Mesendoderm (in vitro differentiated cells): ENCODE data around the gene FGD5.

Experiments used
- DNase-seq: peaks from one replicate; pipeline ENCODE4 v3.0.0; 2013
- H2AK5ac ChIP-seq: 2 replicates; pipeline ENCODE4 v1.6.1; 2013; ENCODE audit warnings: low read length, inconsistent platforms
- H2BK120ac ChIP-seq: 2 replicates; pipeline ENCODE4 v1.6.1; 2013; ENCODE audit warnings: low read depth, mild to moderate bottlenecking, low read length, moderate library complexity, mixed read lengths
- H2BK15ac ChIP-seq: replicated peaks from 2 replicates; pipeline ENCODE4 v1.6.1; 2013; ENCODE audit warnings: low read depth, mild to moderate bottlenecking, moderate library complexity
- H2BK5ac ChIP-seq: 2 replicates; pipeline ENCODE4 v1.6.1; 2013; ENCODE audit warnings: low read length, inconsistent platforms
- H3K18ac ChIP-seq: 2 replicates; pipeline ENCODE4 v1.6.1; 2013; ENCODE audit warnings: mild to moderate bottlenecking, low read length, mixed read lengths
- H3K23ac ChIP-seq: one replicate; pipeline ENCODE4 v1.6.1; 2013; ENCODE audit warnings: low read length
- H3K27ac ChIP-seq: 2 replicates; pipeline ENCODE4 v1.5.1; 2013; ENCODE audit warnings: low read depth, mild to moderate bottlenecking, inconsistent platforms, low read length, moderate library complexity
- H3K27me3 ChIP-seq: 2 replicates; pipeline ENCODE4 v1.6.1; 2013; ENCODE audit warnings: low read length, control low read depth, mild to moderate bottlenecking, inconsistent platforms; ENCODE audit not compliant: insufficient read depth, poor library complexity
- H3K36me3 ChIP-seq: 2 replicates; pipeline ENCODE4 v1.6.1; 2013; ENCODE audit warnings: low read length, inconsistent platforms; ENCODE audit not compliant: control insufficient read depth, insufficient read depth
- H3K4ac ChIP-seq: one replicate; pipeline ENCODE4 v1.6.1; 2013; ENCODE audit warnings: low read depth, mild to moderate bottlenecking, low read length, moderate library complexity
- H3K4me1 ChIP-seq: 2 replicates; pipeline ENCODE4 v1.6.1; 2013; ENCODE audit warnings: low read depth, low read length, inconsistent platforms; ENCODE audit not compliant: control insufficient read depth
- H3K4me2 ChIP-seq: 2 replicates; pipeline ENCODE4 v1.6.1; 2013; ENCODE audit warnings: low read length
- H3K4me3 ChIP-seq: 2 replicates; pipeline ENCODE4 v1.5.1; 2013; ENCODE audit warnings: mild to moderate bottlenecking, low read length
- H3K56ac ChIP-seq: one replicate; pipeline ENCODE4 v1.6.1; 2013; ENCODE audit warnings: low read length
- H3K79me1 ChIP-seq: 2 replicates; pipeline ENCODE4 v1.6.1; 2013; ENCODE audit warnings: low read length, inconsistent platforms
- H3K79me2 ChIP-seq: 2 replicates; pipeline ENCODE4 v1.6.1; 2013; ENCODE audit warnings: mild to moderate bottlenecking, low read length; ENCODE audit not compliant: control insufficient read depth, insufficient read depth
- H3K9ac ChIP-seq: 2 replicates; pipeline ENCODE4 v1.6.1; 2013; ENCODE audit warnings: low read length, inconsistent platforms
- H4K5ac ChIP-seq: one replicate; pipeline ENCODE4 v1.6.1; 2013; ENCODE audit warnings: low read length
- H4K8ac ChIP-seq: one replicate; pipeline ENCODE4 v1.6.1; 2013; ENCODE audit warnings: low read depth, mild to moderate bottlenecking, control low read depth, low read length, moderate library complexity
- WGBS: extraction: QIAGEN DNeasy Blood & Tissue Kit; methylation state at CpG from one replicate; pipeline ENCODE4 v1.1.7; 2013; ENCODE audit warnings: low lambda C conversion rate, missing lambda C conversion rate; ENCODE audit not compliant: insufficient coverage; ENCODE audit errors: extremely low coverage; 5-methylcytosine and 5-hydroxymethylcytosine counted together

Gene FGD5

GRCh38 chr3:14869917-14870782 is 51.4 kb downstream of the FGD5 start:
- no peaks in the 10 kb centered on the region for H3K36me3 ChIP-seq
- H4K5ac ChIP-seq: no peak overlapping the region
- no peak overlapping the region for H3K4me2 ChIP-seq
- H2BK120ac ChIP-seq: no peak overlapping the region
- H2BK15ac ChIP-seq: no peak overlapping the region
- WGBS: no CpG with 5 or more reads among the region's 17 CpGs
- H3K4ac ChIP-seq: no peak overlapping the region
- H3K27me3 ChIP-seq: no peaks in the 10 kb centered on the region
- no peak overlapping the region for H2BK5ac ChIP-seq
- no peak overlapping the region for H3K4me3 ChIP-seq
- no peak overlapping the region for H4K8ac ChIP-seq
- H3K27ac ChIP-seq: no peak overlapping the region
- no peaks in the 10 kb centered on the region for H3K79me2 ChIP-seq
- no peak overlapping the region for H3K23ac ChIP-seq
- no peak overlapping the region for H2AK5ac ChIP-seq
- H3K9ac ChIP-seq: no peak overlapping the region
- no peak overlapping the region for H3K56ac ChIP-seq
- no peak overlapping the region for H3K18ac ChIP-seq
- no peaks in the 10 kb centered on the region for H3K79me1 ChIP-seq
- DNase-seq: no peak
- no peaks in the 10 kb centered on the region for H3K4me1 ChIP-seq

- H3K9ac ChIP-seq: no peak overlapping the region
- no peak overlapping the region for H4K5ac ChIP-seq
- H2BK15ac ChIP-seq: no peak overlapping the region
- H3K27me3 ChIP-seq: no peaks in the 10 kb centered on the region
- H3K4me2 ChIP-seq: no peak overlapping the region
- no peak overlapping the region for H2BK5ac ChIP-seq
- H3K79me2 ChIP-seq: no peaks in the 10 kb centered on the region
- H3K56ac ChIP-seq: no peak overlapping the region
- no CpG with 5 or more reads among the region's 4 CpGs for WGBS
- no peaks in the 10 kb centered on the region for H3K79me1 ChIP-seq
- H3K27ac ChIP-seq: no peak overlapping the region
- H4K8ac ChIP-seq: no peak overlapping the region
- DNase-seq: no peak
- H3K4me3 ChIP-seq: no peak overlapping the region
- no peak overlapping the region for H3K23ac ChIP-seq
- no peak overlapping the region for H3K18ac ChIP-seq
- no peak overlapping the region for H2BK120ac ChIP-seq
- no peak overlapping the region for H2AK5ac ChIP-seq
- H3K4ac ChIP-seq: no peak overlapping the region
- no peaks in the 10 kb centered on the region for H3K36me3 ChIP-seq
- H3K4me1 ChIP-seq: no peaks in the 10 kb centered on the region
Measured at GRCh38 chr3:14870783-14871060, 52.0 kb downstream of the FGD5 start.

DNA sequence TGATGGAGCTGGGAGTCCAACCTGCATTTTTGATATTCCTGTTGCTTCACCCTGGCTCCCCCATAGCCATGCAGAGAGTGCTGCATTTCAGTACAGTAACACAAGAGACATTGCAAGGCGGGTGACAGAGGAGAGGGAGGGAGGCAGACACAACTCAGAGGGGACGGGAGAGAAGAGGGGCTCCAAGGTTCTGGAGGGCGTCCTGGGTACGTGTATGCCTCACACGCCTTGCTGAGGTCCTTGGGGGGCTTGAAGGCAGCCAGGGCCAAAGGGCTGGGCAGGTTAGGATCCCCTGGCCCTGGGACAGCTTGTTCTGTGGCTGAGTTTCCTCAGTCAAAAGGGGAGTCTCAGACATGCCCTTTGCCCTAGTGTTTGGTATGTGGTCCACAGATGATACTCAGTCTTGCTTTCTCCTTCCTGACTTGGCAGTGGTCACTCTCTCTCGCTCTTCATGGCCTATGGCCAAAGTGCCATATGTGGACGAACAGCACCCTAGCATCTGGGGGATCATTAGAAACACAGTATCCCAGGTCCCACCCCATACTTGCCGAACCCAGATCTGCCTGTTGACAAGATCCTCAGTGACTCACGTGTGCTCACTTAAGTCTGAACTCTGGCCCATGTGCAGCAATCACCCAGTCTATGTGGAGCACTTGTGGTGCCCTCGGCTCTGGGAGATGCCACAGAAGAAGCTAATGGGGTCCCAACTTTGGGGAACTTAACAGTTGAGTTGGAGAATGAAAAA is 52.9 kb downstream of the FGD5 start:
- H2AK5ac ChIP-seq: no peak overlapping the region
- no peaks in the 10 kb centered on the region for H3K79me1 ChIP-seq
- no peaks in the 10 kb centered on the region for H3K79me2 ChIP-seq
- H3K4ac ChIP-seq: no peak overlapping the region
- H3K18ac ChIP-seq: no peak overlapping the region
- no peak overlapping the region for H3K56ac ChIP-seq
- H3K4me3 ChIP-seq: no peak overlapping the region
- no peak overlapping the region for H2BK120ac ChIP-seq
- no peak overlapping the region for H2BK15ac ChIP-seq
- no peak for DNase-seq
- H3K36me3 ChIP-seq: no peaks in the 10 kb centered on the region
- H4K5ac ChIP-seq: no peak overlapping the region
- no peak overlapping the region for H3K4me2 ChIP-seq
- no peak overlapping the region for H3K23ac ChIP-seq
- H4K8ac ChIP-seq: no peak overlapping the region
- no peaks in the 10 kb centered on the region for H3K27me3 ChIP-seq
- no peaks in the 10 kb centered on the region for H3K4me1 ChIP-seq
- WGBS: no CpG with 5 or more reads among the region's 10 CpGs
- no peak overlapping the region for H3K9ac ChIP-seq
- H2BK5ac ChIP-seq: no peak overlapping the region
- H3K27ac ChIP-seq: no peak overlapping the region

GRCh38 chr3:14872706-14873105 is 53.9 kb downstream of the FGD5 start:
- H3K23ac ChIP-seq: no peak overlapping the region
- H4K8ac ChIP-seq: no peak overlapping the region
- no peak overlapping the region for H3K56ac ChIP-seq
- H3K27ac ChIP-seq: no peak overlapping the region
- no peak overlapping the region for H2BK120ac ChIP-seq
- no peak overlapping the region for H2BK5ac ChIP-seq
- no peaks in the 10 kb centered on the region for H3K36me3 ChIP-seq
- no peak overlapping the region for H2AK5ac ChIP-seq
- no peak overlapping the region for H3K9ac ChIP-seq
- no peak overlapping the region for H3K4me2 ChIP-seq
- H3K18ac ChIP-seq: no peak overlapping the region
- no peak overlapping the region for H2BK15ac ChIP-seq
- no peaks in the 10 kb centered on the region for H3K27me3 ChIP-seq
- no peaks in the 10 kb centered on the region for H3K79me1 ChIP-seq
- no peaks in the 10 kb centered on the region for H3K79me2 ChIP-seq
- no peak for DNase-seq
- no CpG with 5 or more reads among the region's 4 CpGs for WGBS
- no peaks in the 10 kb centered on the region for H3K4me1 ChIP-seq
- no peak overlapping the region for H3K4me3 ChIP-seq
- H3K4ac ChIP-seq: no peak overlapping the region
- H4K5ac ChIP-seq: no peak overlapping the region

DNA sequence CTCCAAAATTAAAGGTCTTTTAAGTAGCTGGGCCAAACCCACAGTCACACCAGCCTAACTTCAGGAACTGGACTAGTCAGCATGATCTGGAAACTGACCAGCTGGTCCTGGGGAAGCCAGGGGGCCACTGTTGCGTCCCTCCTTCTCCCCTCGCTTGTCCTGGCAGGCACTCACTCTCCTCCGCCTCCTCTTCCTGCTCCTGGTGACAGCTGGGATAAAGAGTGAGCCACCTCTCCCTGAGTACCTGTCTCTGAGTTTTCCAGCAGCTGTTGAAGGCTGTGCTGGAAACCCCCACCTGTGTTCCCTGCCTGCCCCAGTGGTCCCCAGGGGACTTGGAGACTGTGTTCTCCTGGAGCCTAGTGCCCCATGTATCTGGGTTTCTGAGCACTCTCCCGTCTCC is 56.0 kb downstream of the FGD5 start:
- Histone ChIP-seq H4K8ac (no peak overlapping the region), H2AK5ac (no peak overlapping the region), H3K4me1 (peaks cover 2% of the 10 kb centered on the region), H2BK120ac (no peak overlapping the region), H3K18ac (no peak overlapping the region), H3K56ac (no peak overlapping the region), H3K4me3 (no peak overlapping the region), H3K79me1 (no peaks in the 10 kb centered on the region), H3K9ac (no peak overlapping the region), H3K36me3 (no peaks in the 10 kb centered on the region), H3K79me2 (no peaks in the 10 kb centered on the region), H3K4me2 (no peak overlapping the region), H3K27ac (no peak overlapping the region), H4K5ac (no peak overlapping the region), H2BK15ac (no peak overlapping the region), H3K27me3 (no peaks in the 10 kb centered on the region), H3K23ac (no peak overlapping the region), H2BK5ac (no peak overlapping the region), H3K4ac (no peak overlapping the region)
- no CpG with 5 or more reads among the region's 4 CpGs for WGBS
- DNase-seq: no peak
